AG04449 (cell line): Measurements from ENCODE around the gene LRMDA.
A peak's percentile ranks its signal among the peaks of the same experiment; 100 is the strongest.

ENCODE experiments used
- CTCF ChIA-PET: fragments of 350-600 bp; formaldehyde crosslinking; extraction: SDS; loops from one replicate; lab custom pipeline; 2021; ENCODE audit warnings: antibody characterized with exemption; lab: Yijun Ruan, JAX
- POLR2A ChIA-PET: fragments of 400-600, 350-600 bp; formaldehyde crosslinking; extraction: SDS; loops from one replicate; lab custom pipeline; 2020; ENCODE audit warnings: antibody characterized with exemption, inconsistent platforms; lab: Yijun Ruan, JAX
- DNase-seq: peaks from one replicate; pipeline ENCODE4 v3.0.0-alpha.2; 2010; ENCODE audit warnings: low read depth, low spot score
- H3K4me3 ChIP-seq: 2 replicates; pipeline ENCODE4 v1.5.1; 2011; ENCODE audit warnings: low read depth, mild to moderate bottlenecking, control low read depth, low read length
- TF ChIP-seq, protein P1 (sequence below): IDR thresholded peaks from one replicate; pipeline ENCODE4 v1.5.1; 2011; ENCODE audit warnings: mild to moderate bottlenecking, moderate library complexity, low read length, control low read depth, inconsistent platforms; ENCODE audit not compliant: insufficient read depth; ENCODE audit errors: missing control alignments

The LRMDA gene

DNA sequence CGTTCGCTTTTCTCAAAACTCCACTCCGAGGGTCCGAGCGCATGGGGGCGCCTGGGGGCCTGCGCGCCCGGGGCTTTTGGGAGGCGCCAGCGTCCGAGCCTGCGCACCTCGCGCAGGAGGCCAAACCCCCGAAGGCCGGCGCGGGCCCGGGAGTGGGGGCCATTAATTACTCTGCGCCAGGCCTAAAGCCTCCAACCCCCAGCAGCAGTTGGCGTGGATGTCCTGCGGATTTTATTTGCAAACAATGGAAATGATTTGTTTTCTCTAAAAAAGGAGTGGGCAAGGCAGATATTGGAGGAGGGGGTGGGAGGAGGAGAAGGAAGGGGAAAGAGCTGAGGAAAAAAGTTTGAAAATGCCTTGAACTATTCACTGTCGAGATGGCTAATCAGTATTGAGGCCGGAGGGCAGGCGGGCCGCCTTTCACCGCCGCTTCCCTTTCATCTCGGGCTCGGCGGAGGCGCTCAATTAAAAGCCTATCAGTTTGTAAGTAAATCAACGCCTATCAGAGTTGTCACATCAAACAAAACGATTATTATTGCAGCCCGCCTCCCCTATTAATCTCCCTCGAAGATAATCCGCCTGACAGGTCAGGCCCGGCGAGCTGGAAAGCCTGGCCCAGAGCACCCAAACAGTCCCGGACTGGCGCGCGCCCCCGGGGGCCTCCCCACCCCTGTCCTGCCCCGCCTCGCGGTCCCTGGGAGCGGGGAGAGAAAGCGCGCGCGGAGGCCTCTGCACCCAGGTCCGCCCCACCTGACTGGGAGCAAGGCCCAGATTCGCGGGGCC is 26.4 kb upstream of the LRMDA start:
- DNase-seq = no peak
- TF ChIP-seq, protein P1, sequence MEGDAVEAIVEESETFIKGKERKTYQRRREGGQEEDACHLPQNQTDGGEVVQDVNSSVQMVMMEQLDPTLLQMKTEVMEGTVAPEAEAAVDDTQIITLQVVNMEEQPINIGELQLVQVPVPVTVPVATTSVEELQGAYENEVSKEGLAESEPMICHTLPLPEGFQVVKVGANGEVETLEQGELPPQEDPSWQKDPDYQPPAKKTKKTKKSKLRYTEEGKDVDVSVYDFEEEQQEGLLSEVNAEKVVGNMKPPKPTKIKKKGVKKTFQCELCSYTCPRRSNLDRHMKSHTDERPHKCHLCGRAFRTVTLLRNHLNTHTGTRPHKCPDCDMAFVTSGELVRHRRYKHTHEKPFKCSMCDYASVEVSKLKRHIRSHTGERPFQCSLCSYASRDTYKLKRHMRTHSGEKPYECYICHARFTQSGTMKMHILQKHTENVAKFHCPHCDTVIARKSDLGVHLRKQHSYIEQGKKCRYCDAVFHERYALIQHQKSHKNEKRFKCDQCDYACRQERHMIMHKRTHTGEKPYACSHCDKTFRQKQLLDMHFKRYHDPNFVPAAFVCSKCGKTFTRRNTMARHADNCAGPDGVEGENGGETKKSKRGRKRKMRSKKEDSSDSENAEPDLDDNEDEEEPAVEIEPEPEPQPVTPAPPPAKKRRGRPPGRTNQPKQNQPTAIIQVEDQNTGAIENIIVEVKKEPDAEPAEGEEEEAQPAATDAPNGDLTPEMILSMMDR = no peak
- CTCF ChIA-PET = no interaction called here
- POLR2A ChIA-PET = no interaction called here
- no peak overlapping the region for H3K4me3 ChIP-seq

GRCh38 chr10:75405598-75406461 is 25.6 kb upstream of the LRMDA start:
- TF ChIP-seq, protein P1 = no peak
- ChIA-PET POLR2A (no interaction called here), CTCF (interaction anchor here (1.1 kb wide), 1 partner anchor 10 kb away, joined by 3 read pairs; no protein-coding TSS in a partner anchor)
- no peak for DNase-seq
- H3K4me3 ChIP-seq = no peak overlapping the region

- ChIA-PET POLR2A (no interaction called here), CTCF (interaction anchor here (1.1 kb wide), 1 partner anchor 11 kb away, joined by 3 read pairs; no protein-coding TSS in a partner anchor)
- TF ChIP-seq, protein P1 = no peak
- no peak for DNase-seq
- H3K4me3 ChIP-seq = no peak overlapping the region
Observed at GRCh38 chr10:75406462-75407223, 24.8 kb upstream of the LRMDA start.

DNA sequence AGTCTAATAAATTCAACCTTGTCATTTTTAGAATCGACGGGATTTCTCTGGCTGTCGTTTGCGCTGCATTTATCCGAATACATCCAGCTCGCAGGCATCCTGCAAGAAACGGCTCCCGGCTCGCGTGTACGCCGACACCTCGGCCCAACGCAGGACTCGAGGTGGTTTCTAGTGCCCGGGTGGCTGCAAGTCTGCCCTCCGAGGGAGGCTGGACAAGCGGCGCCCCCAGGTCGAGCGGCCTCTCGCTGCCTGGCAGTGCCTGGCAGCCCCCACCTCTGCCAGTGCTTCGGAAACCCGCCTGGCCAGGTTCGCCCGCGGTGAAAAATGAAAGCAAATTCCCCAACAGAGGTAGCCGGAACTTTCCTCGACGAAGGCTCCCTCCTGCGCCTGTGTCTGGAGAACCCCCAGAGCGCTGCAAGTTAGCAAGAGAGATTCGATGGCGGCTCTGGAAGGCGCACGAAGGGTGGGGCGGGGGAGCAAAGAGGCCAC is 24.2 kb upstream of the LRMDA start:
- TF ChIP-seq, protein P1 = no peak
- H3K4me3 ChIP-seq = no peak overlapping the region
- POLR2A ChIA-PET = no interaction called here
- CTCF ChIA-PET = no interaction called here
- DNase-seq = no peak

DNA sequence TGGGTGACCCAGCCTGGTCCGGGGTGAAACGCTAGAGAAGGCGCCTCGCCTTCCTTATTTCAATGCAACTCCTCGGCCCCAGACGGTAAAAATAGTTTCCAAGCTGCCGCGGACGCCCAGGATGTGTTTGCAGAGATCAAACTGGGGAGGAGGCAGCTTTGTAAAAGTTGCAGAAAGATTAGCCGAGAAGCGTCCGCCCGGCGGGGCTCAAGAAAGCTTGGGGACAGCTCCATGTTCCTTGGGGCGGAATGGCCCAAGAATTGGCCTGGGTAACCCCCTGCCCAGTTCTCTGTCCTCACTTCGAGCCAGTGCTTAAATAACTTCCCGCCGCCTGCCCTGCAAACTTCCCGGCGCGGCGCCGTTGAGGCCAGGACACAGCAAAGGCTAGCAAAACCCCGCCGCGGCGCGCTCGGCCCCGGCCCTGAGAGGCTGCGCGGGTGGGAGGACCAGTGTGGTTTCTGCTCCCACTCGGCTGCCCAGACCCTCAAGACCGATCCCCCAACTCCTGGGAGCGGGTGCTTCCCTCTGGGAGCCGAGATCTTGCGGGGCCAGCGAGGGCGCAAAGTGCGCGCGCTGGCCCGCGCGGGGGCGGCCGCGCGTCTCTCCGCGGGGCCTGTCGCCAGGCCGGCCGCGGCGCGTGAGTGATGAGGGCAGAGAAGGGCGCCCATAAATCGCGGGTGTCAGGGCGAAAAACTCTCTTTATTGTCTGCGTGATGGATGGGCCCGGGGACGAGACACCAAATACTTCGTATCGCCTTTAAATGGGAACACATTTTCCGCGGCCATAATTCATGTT is 23.5 kb upstream of the LRMDA start:
- peak overlapping the region; percentile 55 for H3K4me3 ChIP-seq
- CTCF ChIA-PET = no interaction called here
- POLR2A ChIA-PET = no interaction called here
- TF ChIP-seq, protein P1 = no peak
- DNase-seq = no peak
